DOHH2 (cell line): Measurements from ENCODE around the gene THRSP.

Experiments used
- EZH2phosphoT487 ChIP-seq: fragments of 200-600 bp; sonication (generic); IDR thresholded peaks from 2 replicates; pipeline ENCODE4 v1.6.1; 2017; ENCODE audit warnings: borderline replicate concordance, mild to moderate bottlenecking, antibody characterized with exemption, low read length, moderate library complexity, mixed read lengths
- TF ChIP-seq, protein P1 (sequence below): fragments of 200-600 bp; sonication (generic); IDR thresholded peaks from one replicate; pipeline ENCODE4 v1.5.1; 2014; ENCODE audit warnings: antibody characterized with exemption, mild to moderate bottlenecking, low read depth, low read length; ENCODE audit not compliant: poor library complexity, severe bottlenecking

DNA sequence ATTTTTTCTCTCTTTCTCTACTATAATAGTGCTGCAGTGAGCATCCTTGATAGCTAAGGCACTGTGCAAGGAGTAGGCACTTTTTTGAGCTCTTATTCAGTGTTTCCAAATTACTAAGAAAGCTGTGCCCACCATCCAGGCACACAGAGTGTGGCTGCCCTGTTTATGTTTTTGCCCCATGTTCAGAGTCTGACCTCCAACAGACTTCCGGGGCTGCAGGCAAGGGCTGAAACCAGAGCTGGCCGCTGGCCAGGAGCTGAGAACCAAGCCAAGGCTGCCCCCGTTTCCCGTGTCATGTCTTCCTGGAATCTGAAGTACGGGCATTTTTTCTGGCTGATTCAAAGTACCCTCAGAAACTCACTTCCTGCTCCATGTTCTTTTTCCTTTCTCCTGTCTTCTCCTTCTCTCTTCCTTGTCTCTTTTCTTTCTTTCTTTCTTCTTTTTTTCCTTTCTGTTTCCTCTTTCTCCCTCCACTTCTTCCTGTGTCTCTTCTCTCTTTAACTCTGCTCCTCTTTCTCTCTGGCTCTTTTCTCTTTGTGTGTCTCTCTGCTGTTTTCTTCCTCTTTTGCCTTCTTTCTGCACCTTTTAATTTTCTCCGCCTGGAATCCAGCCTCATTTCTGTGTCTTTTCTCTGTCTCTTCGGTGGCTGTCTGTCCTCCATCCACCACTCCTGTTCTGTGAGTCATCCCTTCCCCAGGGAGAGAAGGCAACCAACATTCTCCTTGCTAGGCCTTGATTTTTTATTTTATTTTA, 23.6 kb upstream of the THRSP start:
- TF ChIP-seq, protein P1, sequence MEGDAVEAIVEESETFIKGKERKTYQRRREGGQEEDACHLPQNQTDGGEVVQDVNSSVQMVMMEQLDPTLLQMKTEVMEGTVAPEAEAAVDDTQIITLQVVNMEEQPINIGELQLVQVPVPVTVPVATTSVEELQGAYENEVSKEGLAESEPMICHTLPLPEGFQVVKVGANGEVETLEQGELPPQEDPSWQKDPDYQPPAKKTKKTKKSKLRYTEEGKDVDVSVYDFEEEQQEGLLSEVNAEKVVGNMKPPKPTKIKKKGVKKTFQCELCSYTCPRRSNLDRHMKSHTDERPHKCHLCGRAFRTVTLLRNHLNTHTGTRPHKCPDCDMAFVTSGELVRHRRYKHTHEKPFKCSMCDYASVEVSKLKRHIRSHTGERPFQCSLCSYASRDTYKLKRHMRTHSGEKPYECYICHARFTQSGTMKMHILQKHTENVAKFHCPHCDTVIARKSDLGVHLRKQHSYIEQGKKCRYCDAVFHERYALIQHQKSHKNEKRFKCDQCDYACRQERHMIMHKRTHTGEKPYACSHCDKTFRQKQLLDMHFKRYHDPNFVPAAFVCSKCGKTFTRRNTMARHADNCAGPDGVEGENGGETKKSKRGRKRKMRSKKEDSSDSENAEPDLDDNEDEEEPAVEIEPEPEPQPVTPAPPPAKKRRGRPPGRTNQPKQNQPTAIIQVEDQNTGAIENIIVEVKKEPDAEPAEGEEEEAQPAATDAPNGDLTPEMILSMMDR: no peak
- no peak for TF ChIP-seq EZH2phosphoT487
